GM23338 (cell line): ENCODE data around the gene F2. TPM values are rescaled to one million over a fixed set of nuclear protein-coding genes. Genes with fewer than 3 reads are reported as not detected.
"Not testable (repeated sequence)": the region's sequence is repeated elsewhere in the genome, so short reads cannot be mapped to it uniquely, and the experiment has no call there.

Source experiments
- ATAC-seq: fragments of 200-7000 bp; cut with Tn5 transposase; 3 replicates; pipeline ENCODE4 v1.9.1; 2020
- DNase-seq: peaks from one replicate; pipeline ENCODE4 v3.0.0-alpha.2; 2015; ENCODE audit warnings: low spot score
- H2AFZ ChIP-seq: fragments of 200-600 bp; sonication (generic); 2 replicates; pipeline ENCODE4 v1.8.0; 2016; ENCODE audit warnings: antibody characterized with exemption, mild to moderate bottlenecking, moderate library complexity
- H3F3A ChIP-seq: fragments of 200-600 bp; sonication (generic); replicated peaks from 2 replicates; pipeline ENCODE4 v1.8.0; 2017; ENCODE audit warnings: antibody characterized with exemption, mixed run types, low read depth
- H3K27ac ChIP-seq: fragments of 200-600 bp; sonication (generic); 2 replicates; pipeline ENCODE4 v1.6.1; 2016; ENCODE audit warnings: low read depth
- H3K27me3 ChIP-seq: fragments of 200-600 bp; sonication (generic); 2 replicates; pipeline ENCODE4 v1.8.0; 2016; ENCODE audit warnings: mild to moderate bottlenecking, mixed run types, moderate library complexity; ENCODE audit not compliant: insufficient read depth
- H3K36me3 ChIP-seq: fragments of 200-600 bp; sonication (generic); 2 replicates; pipeline ENCODE4 v1.8.0; 2016; ENCODE audit warnings: mild to moderate bottlenecking; ENCODE audit not compliant: insufficient read depth
- H3K4me1 ChIP-seq: fragments of 200-600 bp; sonication (generic); 2 replicates; pipeline ENCODE4 v1.8.0; 2016; ENCODE audit warnings: mild to moderate bottlenecking, moderate library complexity; ENCODE audit not compliant: insufficient read depth
- H3K4me2 ChIP-seq: fragments of 200-600 bp; sonication (generic); 2 replicates; pipeline ENCODE4 v1.7.1; 2017; ENCODE audit warnings: mixed run types
- H3K4me3 ChIP-seq: fragments of 200-600 bp; sonication (generic); 2 replicates; pipeline ENCODE4 v1.6.1; 2016; ENCODE audit warnings: mixed run types
- H3K79me2 ChIP-seq: fragments of 200-600 bp; sonication (generic); replicated peaks from 2 replicates; pipeline ENCODE4 v1.8.0; 2017; ENCODE audit warnings: mild to moderate bottlenecking; ENCODE audit not compliant: insufficient read depth
- H3K9me2 ChIP-seq: fragments of 200-600 bp; sonication (generic); 2 replicates; pipeline ENCODE4 v1.8.0; 2017; ENCODE audit not compliant: insufficient read depth
- H4K20me1 ChIP-seq: fragments of 200-600 bp; sonication (generic); replicated peaks from 2 replicates; pipeline ENCODE4 v1.8.0; 2017; ENCODE audit warnings: mild to moderate bottlenecking; ENCODE audit not compliant: insufficient read depth
- H3K27ac Mint-ChIP-seq: 2 replicates; pipeline ENCODE4 v1.8.0; 2020; ENCODE audit warnings: inconsistent platforms, mild to moderate bottlenecking, moderate library complexity, mixed read lengths
- H3K27me3 Mint-ChIP-seq: 3 replicates; pipeline ENCODE4 v1.8.0; 2022; ENCODE audit warnings: low read depth, mild to moderate bottlenecking, moderate library complexity, mixed read lengths, inconsistent platforms; ENCODE audit not compliant: insufficient read depth, poor library complexity
- H3K36me3 Mint-ChIP-seq: 3 replicates; pipeline ENCODE4 v1.8.0; 2021; ENCODE audit warnings: low read depth, mild to moderate bottlenecking, inconsistent platforms, moderate library complexity, mixed read lengths
- H3K4me1 Mint-ChIP-seq: 3 replicates; pipeline ENCODE4 v1.8.0; 2020; ENCODE audit warnings: mild to moderate bottlenecking, inconsistent platforms, mixed read lengths
- H3K4me3 Mint-ChIP-seq: 3 replicates; pipeline ENCODE4 v1.8.0; 2021; ENCODE audit warnings: moderate library complexity, mild to moderate bottlenecking, inconsistent platforms, mixed read lengths
- H3K9me3 Mint-ChIP-seq: 3 replicates; pipeline ENCODE4 v1.8.0; 2020; ENCODE audit warnings: moderate library complexity, mild to moderate bottlenecking, inconsistent platforms, mixed read lengths
- EZH2 ChIP-seq: fragments of 200-600 bp; sonication (generic); IDR thresholded peaks from one replicate; pipeline ENCODE4 v1.8.0; 2017; ENCODE audit warnings: antibody characterized with exemption, mild to moderate bottlenecking, low read depth; ENCODE audit not compliant: unreplicated experiment
- EZH2phosphoT487 ChIP-seq: fragments of 200-600 bp; sonication (generic); IDR thresholded peaks from one replicate; pipeline ENCODE4 v1.8.1; 2018; ENCODE audit warnings: antibody characterized with exemption; ENCODE audit not compliant: unreplicated experiment
- JUNB ChIP-seq: IDR thresholded peaks from one replicate; pipeline ENCODE4 v1.6.1; 2016; ENCODE audit warnings: antibody characterized with exemption; ENCODE audit not compliant: unreplicated experiment
- NANOG ChIP-seq: IDR thresholded peaks from 2 replicates; pipeline ENCODE4 v1.6.1; 2016; ENCODE audit warnings: antibody characterized with exemption, borderline replicate concordance
- POLR2AphosphoS5 ChIP-seq: IDR thresholded peaks from 2 replicates; pipeline ENCODE4 v1.6.1; 2016; ENCODE audit warnings: antibody characterized with exemption, low read depth
- STAT1 ChIP-seq: IDR thresholded peaks from one replicate; pipeline ENCODE4 v1.6.1; 2016; ENCODE audit warnings: antibody characterized with exemption; ENCODE audit not compliant: unreplicated experiment
- polyA plus RNA-seq: library from polyadenylated mRNA; unstranded; fragments of >200 nt; fragmentation: Nextera tagmentation; extraction: Ambion mirVana; gene quantifications from 2 replicates; pipeline ENCODE4 v1.2.1, GENCODE V29; 2016
- total RNA-seq: library from RNA; depleted of rRNA; stranded (reverse); fragments of >200 nt; shearing (Covaris generic); gene quantifications from 2 replicates; pipeline ENCODE4 v1.2.3, GENCODE V29; 2014
- TF ChIP-seq, protein P1 (sequence below), 2 experiments: fragments of 200-600 bp in 1 of 2; sonication (generic) in 1 of 2; conservative IDR thresholded peaks; 2 replicates each; pipeline versions ENCODE4 v1.5.1 to v1.6.1; 2016 to 2017; ENCODE audit warnings: antibody characterized with exemption in 2 of 2, low read depth in 2 of 2, mild to moderate bottlenecking in 2 of 2, moderate library complexity in 1 of 2
- TF ChIP-seq, protein P2 (sequence below): IDR thresholded peaks from one replicate; pipeline ENCODE4 v1.6.1; 2018; ENCODE audit warnings: antibody characterized with exemption; ENCODE audit not compliant: unreplicated experiment
- TF ChIP-seq, protein P3 (sequence below): fragments of 250-450 bp; sonication (Bioruptor Pico); IDR thresholded peaks from 2 replicates; pipeline ENCODE4 v1.5.0; 2020; ENCODE audit warnings: mild to moderate bottlenecking, moderate library complexity

Gene F2
- total and polyA plus RNA-seq, 2 experiments from 2014 or later = 0.21 TPM; not detected in 1

DNA sequence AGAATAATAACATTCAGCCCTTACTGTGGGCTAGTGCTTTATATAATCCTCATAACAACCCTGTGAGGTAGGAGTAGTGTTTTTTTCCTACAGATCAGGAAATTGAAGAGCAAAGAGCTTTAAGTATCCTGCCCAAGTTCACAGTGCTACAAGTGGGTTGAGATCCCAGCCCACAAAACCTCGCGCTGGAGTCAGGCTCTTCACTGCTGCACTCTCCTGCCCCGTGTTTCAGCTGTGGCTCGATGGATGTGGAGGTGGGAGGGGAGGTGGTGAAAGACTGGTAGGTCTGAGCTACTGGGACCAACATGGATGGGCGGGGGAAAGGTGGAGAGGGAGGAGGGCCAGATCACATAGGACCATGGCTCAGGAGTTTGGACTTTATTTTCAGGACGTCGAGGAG lies 12.1 kb upstream of the F2 start (continued):
- TF ChIP-seq EZH2phosphoT487 (no peak), EZH2 (no peak), NANOG (no peak), JUNB (no peak), STAT1 (no peak)
- TF ChIP-seq, protein P1, sequence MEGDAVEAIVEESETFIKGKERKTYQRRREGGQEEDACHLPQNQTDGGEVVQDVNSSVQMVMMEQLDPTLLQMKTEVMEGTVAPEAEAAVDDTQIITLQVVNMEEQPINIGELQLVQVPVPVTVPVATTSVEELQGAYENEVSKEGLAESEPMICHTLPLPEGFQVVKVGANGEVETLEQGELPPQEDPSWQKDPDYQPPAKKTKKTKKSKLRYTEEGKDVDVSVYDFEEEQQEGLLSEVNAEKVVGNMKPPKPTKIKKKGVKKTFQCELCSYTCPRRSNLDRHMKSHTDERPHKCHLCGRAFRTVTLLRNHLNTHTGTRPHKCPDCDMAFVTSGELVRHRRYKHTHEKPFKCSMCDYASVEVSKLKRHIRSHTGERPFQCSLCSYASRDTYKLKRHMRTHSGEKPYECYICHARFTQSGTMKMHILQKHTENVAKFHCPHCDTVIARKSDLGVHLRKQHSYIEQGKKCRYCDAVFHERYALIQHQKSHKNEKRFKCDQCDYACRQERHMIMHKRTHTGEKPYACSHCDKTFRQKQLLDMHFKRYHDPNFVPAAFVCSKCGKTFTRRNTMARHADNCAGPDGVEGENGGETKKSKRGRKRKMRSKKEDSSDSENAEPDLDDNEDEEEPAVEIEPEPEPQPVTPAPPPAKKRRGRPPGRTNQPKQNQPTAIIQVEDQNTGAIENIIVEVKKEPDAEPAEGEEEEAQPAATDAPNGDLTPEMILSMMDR (conservative IDR thresholded peaks at IDR 0.05; ENCODE audit: low read depth in 2 of 2) = no peak
- TF ChIP-seq, protein P2, sequence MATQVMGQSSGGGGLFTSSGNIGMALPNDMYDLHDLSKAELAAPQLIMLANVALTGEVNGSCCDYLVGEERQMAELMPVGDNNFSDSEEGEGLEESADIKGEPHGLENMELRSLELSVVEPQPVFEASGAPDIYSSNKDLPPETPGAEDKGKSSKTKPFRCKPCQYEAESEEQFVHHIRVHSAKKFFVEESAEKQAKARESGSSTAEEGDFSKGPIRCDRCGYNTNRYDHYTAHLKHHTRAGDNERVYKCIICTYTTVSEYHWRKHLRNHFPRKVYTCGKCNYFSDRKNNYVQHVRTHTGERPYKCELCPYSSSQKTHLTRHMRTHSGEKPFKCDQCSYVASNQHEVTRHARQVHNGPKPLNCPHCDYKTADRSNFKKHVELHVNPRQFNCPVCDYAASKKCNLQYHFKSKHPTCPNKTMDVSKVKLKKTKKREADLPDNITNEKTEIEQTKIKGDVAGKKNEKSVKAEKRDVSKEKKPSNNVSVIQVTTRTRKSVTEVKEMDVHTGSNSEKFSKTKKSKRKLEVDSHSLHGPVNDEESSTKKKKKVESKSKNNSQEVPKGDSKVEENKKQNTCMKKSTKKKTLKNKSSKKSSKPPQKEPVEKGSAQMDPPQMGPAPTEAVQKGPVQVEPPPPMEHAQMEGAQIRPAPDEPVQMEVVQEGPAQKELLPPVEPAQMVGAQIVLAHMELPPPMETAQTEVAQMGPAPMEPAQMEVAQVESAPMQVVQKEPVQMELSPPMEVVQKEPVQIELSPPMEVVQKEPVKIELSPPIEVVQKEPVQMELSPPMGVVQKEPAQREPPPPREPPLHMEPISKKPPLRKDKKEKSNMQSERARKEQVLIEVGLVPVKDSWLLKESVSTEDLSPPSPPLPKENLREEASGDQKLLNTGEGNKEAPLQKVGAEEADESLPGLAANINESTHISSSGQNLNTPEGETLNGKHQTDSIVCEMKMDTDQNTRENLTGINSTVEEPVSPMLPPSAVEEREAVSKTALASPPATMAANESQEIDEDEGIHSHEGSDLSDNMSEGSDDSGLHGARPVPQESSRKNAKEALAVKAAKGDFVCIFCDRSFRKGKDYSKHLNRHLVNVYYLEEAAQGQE = no peak

DNA sequence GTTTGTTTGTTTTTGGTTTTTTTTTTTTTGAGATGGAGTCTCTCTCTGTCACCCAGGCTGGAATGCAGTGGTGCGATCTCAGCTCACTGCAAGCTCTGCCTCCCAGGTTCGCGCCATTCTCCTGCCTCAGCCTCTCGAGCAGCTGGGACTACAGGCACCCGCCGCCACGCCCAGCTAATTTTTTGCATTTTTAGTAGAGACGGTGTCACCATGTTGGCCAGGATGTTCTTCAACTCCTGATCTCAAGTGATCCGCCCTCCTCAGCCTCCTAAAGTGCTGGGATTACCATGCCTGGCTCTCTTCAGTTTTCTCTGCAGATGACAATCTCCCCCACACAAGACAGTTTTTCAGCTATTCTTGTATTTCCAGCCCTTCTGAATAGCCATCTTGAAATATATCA lies 9.7 kb upstream of the F2 start:
- H3K4me1 ChIP-seq, H3K27me3 ChIP-seq, H3K27ac ChIP-seq, H4K20me1 ChIP-seq, DNase-seq, H3K4me2 ChIP-seq, H3K4me1 Mint-ChIP-seq, H3K27ac Mint-ChIP-seq, H3K4me3 ChIP-seq, H3K9me2 ChIP-seq, H3K27me3 Mint-ChIP-seq, H3K4me3 Mint-ChIP-seq, H2AFZ ChIP-seq, H3F3A ChIP-seq, H3K79me2 ChIP-seq, ATAC-seq, H3K9me3 Mint-ChIP-seq, H3K36me3 ChIP-seq: not testable (repeated sequence)
- peaks cover 19% of the 10 kb centered on the region for H3K36me3 Mint-ChIP-seq

DNA sequence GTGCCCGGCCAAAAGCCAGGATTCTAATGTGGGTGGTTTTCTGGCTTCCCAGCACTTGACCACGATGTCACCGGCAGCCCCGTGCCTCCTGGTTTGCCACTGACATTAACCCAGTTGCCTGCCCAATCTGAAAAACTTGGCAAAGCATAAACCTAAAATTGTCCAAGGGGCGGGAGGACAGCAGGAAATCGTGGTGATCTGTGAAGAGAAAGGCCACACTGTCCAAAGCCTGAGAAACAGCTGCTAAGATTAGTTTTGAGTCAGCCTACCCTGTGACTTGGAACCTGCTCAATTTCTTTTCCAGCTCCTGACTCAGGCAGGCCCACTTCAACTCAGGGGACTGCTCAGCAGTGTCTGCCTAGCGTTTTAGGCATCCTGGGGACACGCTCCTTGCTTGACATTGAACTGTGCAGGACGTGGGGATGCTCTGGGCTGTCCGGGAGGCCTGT lies 8.2 kb upstream of the F2 start:
- Mint-ChIP-seq H3K36me3 (peaks cover 8% of the 10 kb centered on the region), H3K4me3 (no peak overlapping the region), H3K9me3 (no peaks in the 10 kb centered on the region), H3K27ac (no peak overlapping the region), H3K27me3 (no peaks in the 10 kb centered on the region), H3K4me1 (no peaks in the 10 kb centered on the region)
- Histone ChIP-seq H3K4me3 (no peak overlapping the region), H4K20me1 (no peaks in the 10 kb centered on the region; the same call in 1 of the 2 replicates), H3K27me3 (no peaks in the 10 kb centered on the region), H2AFZ (no peak overlapping the region), H3K36me3 (no peaks in the 10 kb centered on the region), H3F3A (no peaks in the 10 kb centered on the region; the same call in 1 of the 2 replicates), H3K9me2 (no peaks in the 10 kb centered on the region), H3K4me2 (no peak overlapping the region), H3K4me1 (no peaks in the 10 kb centered on the region), H3K79me2 (no peaks in the 10 kb centered on the region), H3K27ac (0 out of 2 replicates have a peak overlapping the region, but pooled peaks have one; percentile 26)
- DNase-seq (no peak), ATAC-seq (no peak)
- TF ChIP-seq EZH2phosphoT487 (no peak), POLR2AphosphoS5 (no peak), JUNB (no peak)
- TF ChIP-seq, protein P3, sequence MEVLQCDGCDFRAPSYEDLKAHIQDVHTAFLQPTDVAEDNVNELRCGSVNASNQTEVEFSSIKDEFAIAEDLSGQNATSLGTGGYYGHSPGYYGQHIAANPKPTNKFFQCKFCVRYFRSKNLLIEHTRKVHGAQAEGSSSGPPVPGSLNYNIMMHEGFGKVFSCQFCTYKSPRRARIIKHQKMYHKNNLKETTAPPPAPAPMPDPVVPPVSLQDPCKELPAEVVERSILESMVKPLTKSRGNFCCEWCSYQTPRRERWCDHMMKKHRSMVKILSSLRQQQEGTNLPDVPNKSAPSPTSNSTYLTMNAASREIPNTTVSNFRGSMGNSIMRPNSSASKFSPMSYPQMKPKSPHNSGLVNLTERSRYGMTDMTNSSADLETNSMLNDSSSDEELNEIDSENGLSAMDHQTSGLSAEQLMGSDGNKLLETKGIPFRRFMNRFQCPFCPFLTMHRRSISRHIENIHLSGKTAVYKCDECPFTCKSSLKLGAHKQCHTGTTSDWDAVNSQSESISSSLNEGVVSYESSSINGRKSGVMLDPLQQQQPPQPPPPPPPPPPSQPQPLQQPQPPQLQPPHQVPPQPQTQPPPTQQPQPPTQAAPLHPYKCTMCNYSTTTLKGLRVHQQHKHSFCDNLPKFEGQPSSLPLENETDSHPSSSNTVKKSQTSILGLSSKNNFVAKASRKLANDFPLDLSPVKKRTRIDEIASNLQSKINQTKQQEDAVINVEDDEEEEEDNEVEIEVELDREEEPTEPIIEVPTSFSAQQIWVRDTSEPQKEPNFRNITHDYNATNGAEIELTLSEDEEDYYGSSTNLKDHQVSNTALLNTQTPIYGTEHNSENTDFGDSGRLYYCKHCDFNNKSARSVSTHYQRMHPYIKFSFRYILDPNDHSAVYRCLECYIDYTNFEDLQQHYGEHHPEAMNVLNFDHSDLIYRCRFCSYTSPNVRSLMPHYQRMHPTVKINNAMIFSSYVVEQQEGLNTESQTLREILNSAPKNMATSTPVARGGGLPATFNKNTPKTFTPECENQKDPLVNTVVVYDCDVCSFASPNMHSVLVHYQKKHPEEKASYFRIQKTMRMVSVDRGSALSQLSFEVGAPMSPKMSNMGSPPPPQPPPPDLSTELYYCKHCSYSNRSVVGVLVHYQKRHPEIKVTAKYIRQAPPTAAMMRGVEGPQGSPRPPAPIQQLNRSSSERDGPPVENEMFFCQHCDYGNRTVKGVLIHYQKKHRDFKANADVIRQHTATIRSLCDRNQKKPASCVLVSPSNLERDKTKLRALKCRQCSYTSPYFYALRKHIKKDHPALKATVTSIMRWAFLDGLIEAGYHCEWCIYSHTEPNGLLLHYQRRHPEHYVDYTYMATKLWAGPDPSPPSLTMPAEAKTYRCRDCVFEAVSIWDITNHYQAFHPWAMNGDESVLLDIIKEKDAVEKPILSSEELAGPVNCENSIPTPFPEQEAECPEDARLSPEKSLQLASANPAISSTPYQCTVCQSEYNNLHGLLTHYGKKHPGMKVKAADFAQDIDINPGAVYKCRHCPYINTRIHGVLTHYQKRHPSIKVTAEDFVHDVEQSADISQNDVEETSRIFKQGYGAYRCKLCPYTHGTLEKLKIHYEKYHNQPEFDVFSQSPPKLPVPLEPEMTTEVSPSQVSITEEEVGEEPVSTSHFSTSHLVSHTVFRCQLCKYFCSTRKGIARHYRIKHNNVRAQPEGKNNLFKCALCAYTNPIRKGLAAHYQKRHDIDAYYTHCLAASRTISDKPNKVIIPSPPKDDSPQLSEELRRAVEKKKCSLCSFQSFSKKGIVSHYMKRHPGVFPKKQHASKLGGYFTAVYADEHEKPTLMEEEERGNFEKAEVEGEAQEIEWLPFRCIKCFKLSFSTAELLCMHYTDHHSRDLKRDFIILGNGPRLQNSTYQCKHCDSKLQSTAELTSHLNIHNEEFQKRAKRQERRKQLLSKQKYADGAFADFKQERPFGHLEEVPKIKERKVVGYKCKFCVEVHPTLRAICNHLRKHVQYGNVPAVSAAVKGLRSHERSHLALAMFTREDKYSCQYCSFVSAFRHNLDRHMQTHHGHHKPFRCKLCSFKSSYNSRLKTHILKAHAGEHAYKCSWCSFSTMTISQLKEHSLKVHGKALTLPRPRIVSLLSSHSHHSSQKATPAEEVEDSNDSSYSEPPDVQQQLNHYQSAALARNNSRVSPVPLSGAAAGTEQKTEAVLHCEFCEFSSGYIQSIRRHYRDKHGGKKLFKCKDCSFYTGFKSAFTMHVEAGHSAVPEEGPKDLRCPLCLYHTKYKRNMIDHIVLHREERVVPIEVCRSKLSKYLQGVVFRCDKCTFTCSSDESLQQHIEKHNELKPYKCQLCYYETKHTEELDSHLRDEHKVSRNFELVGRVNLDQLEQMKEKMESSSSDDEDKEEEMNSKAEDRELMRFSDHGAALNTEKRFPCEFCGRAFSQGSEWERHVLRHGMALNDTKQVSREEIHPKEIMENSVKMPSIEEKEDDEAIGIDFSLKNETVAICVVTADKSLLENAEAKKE (CRISPR knock-in tag) = no peak
